Retina (tissue), 1 donor: ENCODE results near the gene NPM3.
"Not testable (repeated sequence)": the region's sequence is repeated elsewhere in the genome, so short reads cannot be mapped to it uniquely, and the experiment has no call there.

Source experiments
- DNase-seq: peaks from one replicate; pipeline ENCODE4 v3.0.0-alpha.2; 2016

The NPM3 gene

GRCh38 chr10:101803511-101803910, 20.3 kb upstream of the NPM3 start:
- DNase-seq: no peak

- DNase-seq: no peak
Observed at GRCh38 chr10:101797403-101798059, 14.3 kb upstream of the NPM3 start.

- no peak for DNase-seq
Observed at GRCh38 chr10:101793526-101793925, 10.3 kb upstream of the NPM3 start.

GRCh38 chr10:101789686-101790085, 6.4 kb upstream of the NPM3 start:
- no peak for DNase-seq

- DNase-seq: not testable (repeated sequence)
Observed at GRCh38 chr10:101789231-101789630, 6.0 kb upstream of the NPM3 start.

- DNase-seq: no peak
Observed at GRCh38 chr10:101785801-101786200, 2.6 kb upstream of the NPM3 start.

- DNase-seq: no peak
Observed at GRCh38 chr10:101784558-101784957, 1.3 kb upstream of the NPM3 start.

- DNase-seq: no peak
Observed at GRCh38 chr10:101783736-101784118, 481 bp upstream of the NPM3 start.

GRCh38 chr10:101781984-101782810, 1.0 kb downstream of the NPM3 start:
- DNase-seq: no peak

GRCh38 chr10:101781655-101781983, 1.6 kb downstream of the NPM3 start:
- no peak for DNase-seq

- peak; percentile 78 for DNase-seq
Observed at GRCh38 chr10:101780818-101781654, 2.2 kb downstream of the NPM3 start.

- no peak for DNase-seq
Observed at GRCh38 chr10:101780187-101780817, 2.9 kb downstream of the NPM3 start.

- peak; percentile 95 for DNase-seq
Observed at GRCh38 chr10:101779544-101780186, 3.6 kb downstream of the NPM3 start.

- DNase-seq: peak; percentile 80
Observed at GRCh38 chr10:101778781-101779543, 4.3 kb downstream of the NPM3 start.

GRCh38 chr10:101778151-101778780, 5.0 kb downstream of the NPM3 start:
- peak; percentile 27 for DNase-seq

- peak; percentile 33 for DNase-seq
Observed at GRCh38 chr10:101777619-101778145, 5.6 kb downstream of the NPM3 start.

- peak; percentile 53 for DNase-seq
Observed at GRCh38 chr10:101776161-101776817, 7.0 kb downstream of the NPM3 start.

- DNase-seq: no peak
Observed at GRCh38 chr10:101775273-101776160, 7.7 kb downstream of the NPM3 start, which contains the start of gene FGF8. FGF8 (minus strand) TSS chr10:101776114; CDS start chr10:101775900, 214 bp downstream.

GRCh38 chr10:101774589-101775272, 8.5 kb downstream of the NPM3 start:
- peak; percentile 49 for DNase-seq
